ENCODE data around the gene RPL13.

Gene RPL13

DNA sequence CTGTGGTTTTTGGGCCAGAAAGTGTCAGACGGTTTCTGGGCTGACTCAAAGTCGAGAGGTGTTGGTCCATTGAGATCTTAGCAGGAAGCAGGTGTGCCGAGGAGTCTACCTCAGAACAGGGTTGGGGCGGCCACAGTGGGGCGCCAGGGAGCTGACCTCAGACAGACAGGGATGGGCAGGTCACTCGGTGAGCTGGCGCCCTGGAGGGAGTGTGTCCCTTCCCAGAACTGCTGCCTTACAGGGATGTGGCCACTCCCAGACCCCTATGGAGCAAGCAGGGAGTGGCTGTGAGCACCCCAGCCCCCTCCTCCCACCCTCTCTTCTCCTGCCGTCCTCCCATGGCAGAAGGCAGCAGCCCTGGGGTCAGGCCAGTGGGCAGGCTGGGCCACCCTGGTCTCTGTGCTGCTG is 39.0 kb downstream of the RPL13 start:
- DNase-seq (ENCODE audit: low read depth) = no peak

DNA sequence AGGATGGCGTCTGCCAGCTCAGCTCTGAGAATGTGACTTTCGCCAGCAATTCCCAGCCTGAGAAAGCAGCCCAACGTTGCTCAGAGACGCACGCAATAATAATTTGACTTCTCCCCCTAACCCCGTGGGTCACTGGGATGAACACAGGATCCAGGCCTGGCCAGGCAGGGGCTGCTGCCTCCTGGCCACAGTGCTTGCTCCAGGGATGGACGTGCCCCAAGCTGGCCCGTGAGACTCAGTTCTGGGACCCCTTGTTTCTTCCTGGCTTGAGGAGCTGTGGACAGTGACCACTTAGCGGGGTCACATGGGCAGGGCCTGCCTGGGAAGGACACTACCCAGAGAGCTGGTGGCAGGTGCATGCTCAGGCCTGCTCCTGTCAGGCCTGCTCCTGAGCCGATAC is 39.4 kb downstream of the RPL13 start:
- no peak for DNase-seq (ENCODE audit: low read depth)

DNA sequence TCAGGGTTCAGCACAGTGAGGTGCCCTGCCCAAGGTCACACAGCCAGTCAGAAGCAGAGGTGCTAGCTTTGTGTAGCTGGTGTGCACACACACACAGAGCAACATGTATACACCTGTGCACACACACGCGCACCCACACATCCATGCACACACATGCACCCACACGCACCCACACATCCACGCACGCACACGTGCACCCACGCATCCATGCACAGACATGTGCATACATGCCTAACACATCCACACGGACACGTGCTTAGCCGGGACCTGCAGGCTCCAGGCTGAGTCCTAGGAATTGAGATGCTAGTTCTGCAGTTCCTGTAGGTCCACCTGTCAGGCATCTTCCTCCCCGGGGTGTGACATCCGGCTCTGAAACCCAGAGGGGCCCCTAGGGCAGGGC is 39.9 kb downstream of the RPL13 start:
- DNase-seq (ENCODE audit: low read depth) = no peak

DNA sequence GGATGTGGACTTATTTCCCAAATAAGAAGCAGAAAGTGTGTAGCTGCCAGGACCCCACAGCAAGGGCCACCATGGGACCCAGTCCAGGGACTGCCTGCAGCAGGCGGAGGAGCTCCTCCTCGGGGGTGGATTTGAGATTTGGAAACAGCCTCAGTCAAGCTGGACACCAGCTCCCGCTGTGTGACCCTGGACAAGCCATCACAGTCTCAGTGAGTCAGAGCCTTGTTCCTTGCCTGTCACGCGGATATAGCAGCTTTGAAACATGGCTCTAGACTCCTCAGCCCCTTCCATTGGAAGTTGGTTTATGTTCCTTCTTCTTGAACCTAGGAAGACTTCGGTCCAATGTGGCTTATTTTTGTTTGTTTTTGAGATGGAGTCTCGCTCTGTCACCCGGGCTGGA is 40.5 kb downstream of the RPL13 start:
- no peak for DNase-seq (ENCODE audit: low read depth)

DNA sequence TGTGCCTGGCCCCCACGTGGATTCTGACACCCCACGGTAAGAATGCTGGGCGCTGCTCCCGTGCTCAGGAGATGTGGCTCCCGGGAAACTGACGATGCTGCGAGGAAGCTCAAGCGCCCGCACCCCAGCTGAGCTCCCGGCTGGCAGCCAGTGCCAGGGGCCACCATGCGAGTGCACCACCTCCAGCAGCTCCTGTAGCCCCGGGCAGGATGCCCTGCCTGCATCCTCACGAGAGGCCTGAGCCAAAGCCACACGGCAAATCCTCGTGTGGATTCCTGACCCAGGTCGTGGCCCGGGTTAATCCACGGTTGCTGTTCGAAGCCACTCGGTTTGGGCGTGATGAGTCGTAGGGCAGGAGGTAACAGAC is 41.4 kb downstream of the RPL13 start:
- no peak for DNase-seq (ENCODE audit: low read depth)

DNA sequence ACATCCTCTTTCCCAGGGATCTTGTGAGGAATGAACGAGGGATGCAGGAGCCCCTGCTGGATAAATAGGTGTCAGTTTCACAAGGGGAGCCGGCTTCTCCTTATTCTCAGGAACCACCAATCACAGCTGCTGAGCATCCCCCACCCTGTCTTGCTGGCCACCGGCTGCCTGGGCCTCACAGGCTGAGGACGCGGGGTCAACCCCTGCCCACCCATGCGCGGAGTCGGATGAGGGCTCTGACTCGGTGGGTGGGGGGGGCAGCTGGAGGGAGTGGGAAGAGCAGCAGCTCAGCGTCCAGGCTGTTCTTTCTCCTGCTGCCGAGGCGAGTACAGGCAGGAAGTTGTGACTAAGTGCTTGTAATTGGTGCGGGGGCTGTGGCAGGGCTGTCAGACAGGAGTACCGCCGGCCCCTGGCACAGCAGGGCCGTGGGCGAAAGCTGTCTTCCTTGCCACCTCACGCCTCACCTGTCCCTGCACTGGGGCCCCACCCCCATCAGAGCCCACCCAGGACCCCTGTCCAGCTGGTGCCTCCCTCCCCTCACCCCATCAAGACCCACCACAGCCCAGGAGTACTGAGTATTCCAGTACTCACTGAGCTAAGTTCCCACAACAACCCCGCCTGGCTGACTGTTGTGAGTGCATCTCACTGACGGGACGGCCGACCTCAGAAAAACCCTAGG is 41.9 kb downstream of the RPL13 start:
- peak; percentile 51 for DNase-seq (ENCODE audit: low read depth)

DNA sequence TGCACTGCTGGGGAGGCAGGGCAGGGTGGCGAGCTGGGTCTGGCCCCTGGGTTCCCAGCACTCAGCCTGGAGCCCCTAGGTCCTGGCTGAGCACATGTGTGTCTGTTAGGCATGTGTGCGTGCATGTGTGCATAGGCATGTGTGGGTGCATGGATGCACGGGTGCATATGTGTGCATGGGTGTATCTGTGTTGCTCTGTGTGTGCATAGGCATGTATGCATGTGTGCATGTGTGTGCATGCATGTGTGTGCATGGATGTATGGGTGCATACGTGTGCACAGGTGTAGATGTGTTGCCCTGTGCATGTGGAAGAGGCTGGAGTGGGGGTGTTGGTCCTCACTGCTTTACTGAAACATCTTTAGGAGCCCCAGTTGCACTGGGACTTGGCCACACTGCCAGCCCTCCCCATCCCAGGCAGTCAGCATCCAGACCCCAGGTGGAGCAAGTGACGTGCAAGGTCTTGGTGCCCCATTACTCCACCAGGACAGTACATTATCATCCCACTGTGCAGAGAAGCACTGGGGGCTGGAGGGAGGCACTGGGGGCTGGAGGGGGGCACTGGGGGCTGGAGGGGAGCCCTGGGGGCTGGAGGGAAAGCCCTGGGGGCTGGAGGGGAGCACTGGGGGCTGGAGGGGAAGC is 42.6 kb downstream of the RPL13 start:
- DNase-seq (ENCODE audit: low read depth) = no peak

DNA sequence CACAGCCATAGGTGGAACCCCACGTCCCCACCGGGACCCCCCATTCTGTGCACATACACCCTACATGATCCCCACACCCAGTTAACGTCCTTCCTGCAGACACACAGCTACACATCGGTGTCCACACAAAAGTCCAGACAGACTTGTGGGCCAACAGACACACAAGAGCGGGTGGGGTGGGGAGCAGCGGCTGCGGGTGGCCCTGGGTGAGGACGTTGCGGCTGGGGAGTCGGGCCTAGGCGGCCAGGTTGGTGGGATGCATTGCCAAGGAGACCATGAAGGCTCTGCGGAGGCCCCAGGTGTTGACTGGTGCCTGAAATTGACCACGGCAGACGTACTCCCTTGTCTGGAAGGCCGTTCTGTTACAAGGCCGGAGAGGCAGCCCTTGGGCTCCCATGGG is 44.3 kb downstream of the RPL13 start:
- no peak for DNase-seq (ENCODE audit: low read depth)

DNA sequence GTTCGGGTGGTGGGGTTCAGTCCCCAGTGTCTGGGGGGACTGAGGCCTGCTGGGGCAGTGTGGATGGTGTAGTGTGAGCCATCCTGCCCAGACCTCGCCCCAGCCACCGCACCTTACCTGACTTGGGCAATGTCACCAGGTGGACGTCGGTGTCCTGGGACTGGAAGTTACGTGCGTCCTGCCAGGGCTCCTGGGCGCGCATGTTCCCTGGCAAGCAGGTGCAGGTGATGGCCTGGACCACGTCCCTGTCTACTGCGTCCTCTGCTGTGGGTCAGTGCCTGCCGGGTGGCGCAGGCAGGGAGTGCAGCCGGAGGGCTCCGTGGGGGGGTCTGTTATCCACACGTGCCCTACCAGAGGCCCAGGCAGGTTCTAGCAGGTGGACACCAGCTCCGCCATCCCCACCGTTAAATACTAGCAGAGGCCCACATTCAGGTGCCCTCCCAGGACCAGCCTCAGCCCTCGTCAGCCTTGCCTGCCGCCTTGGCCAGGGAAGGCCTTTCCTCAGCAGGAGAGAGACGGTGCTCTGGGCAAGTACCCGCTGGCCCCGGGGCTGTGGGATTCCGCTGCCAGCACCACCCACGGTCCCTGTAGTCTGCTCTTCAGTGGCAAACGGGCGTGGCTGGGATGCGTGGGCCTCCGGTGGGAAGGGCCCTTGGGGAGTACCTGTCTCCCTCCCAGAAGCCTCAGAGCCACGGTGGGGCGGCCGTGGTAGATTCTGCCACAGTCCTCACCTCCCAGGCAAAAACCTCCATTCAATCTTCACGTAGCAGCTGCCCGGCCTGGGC is 44.9 kb downstream of the RPL13 start:
- DNase-seq (ENCODE audit: low read depth) = no peak

DNA sequence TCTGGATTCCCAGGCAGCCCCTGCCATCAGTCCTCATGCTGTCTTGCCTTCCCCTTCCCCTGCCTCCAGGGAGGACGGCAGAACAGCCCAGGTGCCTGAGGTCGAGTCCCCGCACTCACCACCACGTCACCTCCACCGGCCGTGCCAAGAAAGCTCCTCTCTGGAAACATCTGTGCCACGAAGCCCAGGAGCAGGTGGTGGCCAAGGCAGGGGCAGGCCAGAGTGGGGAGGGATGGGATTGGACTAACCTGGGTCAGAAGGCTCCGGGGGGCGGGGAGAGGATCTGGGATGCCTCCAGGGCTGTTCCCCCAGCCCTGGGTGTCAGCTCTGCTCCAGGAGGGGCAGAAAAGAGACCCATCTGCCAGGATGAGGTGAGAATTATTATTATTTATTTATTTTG is 45.5 kb downstream of the RPL13 start:
- DNase-seq (ENCODE audit: low read depth) = no peak

DNA sequence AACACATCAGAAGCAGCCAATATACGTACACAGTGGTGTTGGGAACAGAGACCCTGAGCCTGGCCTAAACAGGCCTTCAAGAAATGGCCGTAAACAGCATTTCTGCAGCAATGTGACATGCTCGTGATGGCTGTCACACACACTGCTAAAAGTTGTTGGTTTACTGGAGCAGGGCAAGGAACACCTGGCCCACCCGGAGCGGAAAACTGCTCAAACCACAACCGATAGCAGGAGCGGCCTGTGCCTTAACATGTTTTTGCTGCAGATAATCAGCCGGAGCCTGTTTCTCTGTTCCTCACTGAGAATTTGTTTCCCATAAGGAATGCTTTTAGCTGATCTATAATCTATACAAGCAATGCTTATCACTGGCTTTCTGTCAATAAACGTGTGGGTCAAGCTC is 47.0 kb downstream of the RPL13 start:
- no peak for DNase-seq (ENCODE audit: low read depth)

DNA sequence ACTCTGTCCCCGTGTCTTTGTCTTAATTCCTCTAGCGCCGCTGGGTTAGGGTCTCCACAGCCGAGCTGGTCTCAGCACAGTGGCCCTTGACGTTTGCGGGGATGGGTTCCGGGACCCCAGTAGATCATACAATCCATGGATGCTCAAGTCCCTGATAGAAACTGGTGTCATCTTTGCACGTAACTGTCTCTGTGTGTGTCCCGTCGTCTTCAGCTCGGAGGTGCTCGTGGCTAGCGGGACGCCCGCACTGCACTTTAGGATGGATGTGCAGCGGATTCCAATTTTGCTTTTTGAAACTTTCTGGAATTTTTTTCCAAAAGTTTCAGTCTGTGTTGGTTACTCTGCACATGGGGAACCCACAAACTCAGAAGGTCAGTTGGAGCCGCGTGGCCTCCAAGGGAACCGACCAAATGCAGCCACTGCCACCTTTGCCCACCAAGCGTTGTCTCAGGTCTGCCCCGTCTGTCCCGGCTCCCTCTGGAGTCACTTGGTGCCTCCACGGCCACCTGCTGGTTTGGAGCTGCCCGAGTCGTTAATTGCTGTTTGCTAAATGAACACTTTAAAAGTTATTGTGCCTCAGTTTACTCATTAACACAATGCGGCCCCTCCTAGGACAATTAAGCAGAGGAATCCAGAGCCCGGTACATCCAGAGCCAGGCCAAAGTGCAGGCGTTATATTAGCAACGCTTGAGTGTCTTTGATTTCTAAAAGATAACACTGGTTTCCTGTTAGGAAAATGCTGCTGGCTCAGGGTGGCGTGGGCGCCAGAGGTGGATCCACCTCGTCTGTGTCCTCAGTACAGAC is 47.7 kb downstream of the RPL13 start:
- DNase-seq (ENCODE audit: low read depth) = no peak

DNA sequence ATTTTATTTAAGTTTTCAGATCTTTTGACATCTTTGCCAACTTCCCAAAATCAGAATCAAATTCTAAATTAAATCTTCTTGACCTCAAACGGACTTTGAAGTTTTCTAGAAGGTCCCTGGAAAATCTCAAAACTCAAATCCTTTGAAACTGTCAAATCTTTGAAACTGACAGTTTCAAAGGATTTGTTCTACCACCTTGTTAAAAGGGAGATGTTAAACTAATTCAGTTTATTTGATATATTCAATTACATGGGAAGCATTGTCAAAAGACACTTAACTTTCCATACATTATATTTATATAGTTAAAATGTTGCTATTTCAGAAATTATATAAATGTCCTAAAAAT is 49.6 kb downstream of the RPL13 start:
- DNase-seq (ENCODE audit: low read depth) = no peak

DNA sequence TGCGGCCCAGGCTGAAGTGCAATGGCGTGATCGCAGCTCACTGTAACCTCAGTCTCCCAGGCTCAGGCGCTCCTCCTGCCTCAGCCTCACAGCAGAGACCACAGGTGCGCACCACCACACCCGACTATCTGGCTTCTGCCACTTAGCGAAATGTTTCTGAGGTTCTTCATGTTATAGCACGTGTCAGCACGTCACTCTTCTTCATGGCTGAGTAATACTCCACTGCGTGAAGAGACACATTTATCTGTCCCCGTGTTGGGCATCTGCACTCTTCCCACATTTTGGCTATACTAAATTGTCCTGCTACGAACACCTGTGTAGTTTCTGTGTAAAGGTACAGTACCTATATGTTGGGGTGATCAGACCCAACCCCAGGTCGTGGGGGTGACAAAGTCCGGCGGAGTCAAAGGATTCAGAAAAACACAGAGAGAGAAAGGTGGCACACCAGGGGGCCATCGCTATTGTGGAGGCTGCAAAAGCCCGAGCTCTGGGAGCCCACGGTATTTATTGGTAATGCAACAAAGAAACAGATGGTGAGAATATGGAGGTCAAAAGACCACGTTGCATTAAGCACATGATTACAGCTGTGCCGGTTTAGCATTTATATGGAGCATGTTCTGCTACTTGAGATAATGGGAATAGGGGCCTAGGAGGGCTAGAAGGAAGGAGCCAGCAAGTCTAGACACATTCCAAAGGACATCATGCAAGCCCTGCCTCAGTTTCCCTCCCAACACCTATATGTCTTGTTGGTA is 52.1 kb downstream of the RPL13 start:
- no peak for DNase-seq (ENCODE audit: low read depth)

DNA sequence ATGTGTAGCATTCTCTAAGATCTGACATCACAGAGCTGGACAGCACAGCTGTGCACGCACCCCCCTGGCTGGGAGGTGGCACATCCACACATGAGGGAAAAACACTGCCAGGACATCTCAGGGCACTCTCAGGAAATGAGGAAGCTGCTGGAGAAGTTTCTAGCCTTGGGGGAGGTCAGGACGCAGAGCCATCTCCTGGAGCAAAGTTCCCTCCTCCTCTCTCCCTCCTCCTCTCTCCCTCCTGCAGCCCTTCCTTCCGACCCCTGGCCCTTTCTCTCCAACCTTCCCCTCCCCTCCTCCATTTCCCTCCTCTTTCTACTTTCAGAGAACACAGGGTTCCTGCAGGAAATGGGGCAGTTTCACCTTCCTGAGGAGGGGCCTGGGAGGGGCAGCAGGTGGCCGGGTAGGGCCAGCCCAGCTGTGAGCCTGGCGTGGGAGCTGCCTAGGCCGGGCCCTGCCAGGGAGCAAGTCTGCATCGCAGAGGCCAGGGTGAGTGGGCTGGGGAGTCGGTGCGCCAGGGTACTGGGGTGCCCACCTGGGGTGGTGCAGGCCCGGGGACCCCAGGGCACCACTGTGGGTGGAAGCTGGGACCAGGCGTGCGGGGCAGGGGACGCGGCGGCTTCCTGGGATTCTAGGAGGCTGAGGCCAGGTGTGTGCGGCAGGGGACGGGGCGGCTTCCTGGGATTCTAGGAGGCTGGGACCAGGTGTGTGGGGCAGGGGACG is 52.9 kb downstream of the RPL13 start, which contains the start of gene DPEP1:
DPEP1 (plus strand) TSS at position 412 of the 723 bp plus-strand sequence. CDS start 16,769 bp downstream, outside the sequence.
- no peak for DNase-seq (ENCODE audit: low read depth)

DNA sequence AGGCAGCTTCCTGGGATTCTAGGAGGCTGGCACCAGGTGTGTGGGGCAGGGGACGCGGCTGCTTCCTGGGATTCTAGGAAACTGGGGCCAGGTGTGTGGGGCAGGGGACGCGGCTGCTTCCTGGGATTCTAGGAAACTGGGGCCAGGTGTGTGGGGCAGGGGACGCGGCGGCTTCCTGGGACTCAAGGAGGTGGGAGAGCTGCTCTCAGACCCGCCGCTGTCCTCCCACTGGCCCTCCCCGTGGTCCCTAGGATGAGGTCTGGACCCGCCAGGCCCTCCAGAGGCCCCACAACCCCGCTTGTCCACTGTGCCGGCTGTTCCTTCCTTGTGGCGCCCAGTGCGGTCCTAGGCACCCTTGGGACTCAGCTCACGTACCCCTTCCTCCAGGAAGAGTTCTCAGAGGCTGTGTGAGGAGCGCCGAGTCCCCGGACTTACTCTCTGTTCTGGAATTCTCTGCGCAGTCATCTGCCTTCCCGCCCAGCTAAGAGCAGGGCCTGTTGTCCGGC is 53.5 kb downstream of the RPL13 start:
- DNase-seq (ENCODE audit: low read depth) = no peak
